T-helper 1 cell treated with Interleukin-12 subunit alpha and Interleukin-12 subunit beta and Interleukin-4 antibody, amounts not matched to agents 30 μg/mL and 1 μg/mL, for 36 hours (primary cell): ENCODE measurements around the gene ZNF385A.
"Not testable (repeated sequence)": the region's sequence is repeated elsewhere in the genome, so short reads cannot be mapped to it uniquely, and the experiment has no call there.

Experiments used
- H3K27ac Mint-ChIP-seq: one replicate; pipeline ENCODE4 v1.8.0; 2021; ENCODE audit warnings: mild to moderate bottlenecking, mixed read lengths
- H3K27me3 Mint-ChIP-seq: one replicate; pipeline ENCODE4 v1.8.0; 2021; ENCODE audit warnings: low read depth, mixed read lengths
- H3K36me3 Mint-ChIP-seq: one replicate; pipeline ENCODE4 v1.8.0; 2021; ENCODE audit warnings: low read depth, mixed read lengths
- H3K4me1 Mint-ChIP-seq: one replicate; pipeline ENCODE4 v1.8.0; 2021; ENCODE audit warnings: low read depth, mixed read lengths
- H3K4me3 Mint-ChIP-seq: one replicate; pipeline ENCODE4 v1.8.0; 2021; ENCODE audit warnings: mild to moderate bottlenecking, moderate library complexity, mixed read lengths
- H3K9me3 Mint-ChIP-seq: one replicate; pipeline ENCODE4 v1.8.0; 2021; ENCODE audit warnings: mixed read lengths

The ZNF385A gene

DNA sequence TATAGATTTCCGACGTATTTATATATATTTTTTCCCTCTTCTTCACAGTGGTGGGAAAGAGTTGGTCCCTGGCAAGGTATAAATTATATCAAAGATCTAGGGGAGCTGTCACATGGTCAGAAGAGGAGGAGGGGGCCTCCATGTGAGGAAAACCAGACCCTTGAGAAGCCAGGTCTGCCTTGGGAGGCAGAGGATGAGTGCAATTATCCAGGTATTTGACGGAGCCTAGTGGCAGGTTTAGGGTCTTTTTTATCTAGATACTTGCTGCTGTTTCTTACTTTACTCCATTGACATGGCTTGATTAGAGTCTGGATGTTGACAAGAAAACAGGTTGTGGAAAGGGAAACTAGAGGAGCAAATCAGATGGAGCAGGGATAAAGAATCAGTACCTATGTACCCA is 54.1 kb downstream of the ZNF385A start:
- Mint-ChIP-seq H3K27ac (peak overlapping the region; percentile 74), H3K4me1 (peaks cover 41% of the 10 kb centered on the region), H3K9me3 (no peaks in the 10 kb centered on the region), H3K27me3 (no peaks in the 10 kb centered on the region), H3K36me3 (peaks cover 10% of the 10 kb centered on the region), H3K4me3 (no peak overlapping the region)

DNA sequence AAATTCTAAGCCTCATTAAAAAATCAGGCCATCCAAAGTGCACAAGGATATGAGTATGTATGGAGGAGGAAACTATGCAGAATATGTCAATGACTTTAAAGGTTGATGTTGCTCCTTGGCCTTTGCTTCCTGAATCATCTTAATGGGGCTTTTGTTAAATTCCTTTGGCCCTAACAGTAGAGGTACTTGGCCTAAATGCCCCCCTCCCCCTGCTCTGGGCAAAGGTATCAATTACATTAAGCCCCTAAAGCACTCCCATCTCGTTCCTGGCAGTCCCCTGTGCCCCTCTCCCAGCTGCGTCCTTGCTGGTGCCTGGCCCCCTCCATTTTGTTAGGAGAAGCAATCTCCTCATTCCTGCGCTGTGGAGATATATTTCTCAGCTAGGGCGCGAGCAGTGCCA is 54.8 kb downstream of the ZNF385A start:
- Mint-ChIP-seq H3K27ac (no peak overlapping the region), H3K36me3 (peaks cover 14% of the 10 kb centered on the region), H3K4me3 (no peak overlapping the region)

DNA sequence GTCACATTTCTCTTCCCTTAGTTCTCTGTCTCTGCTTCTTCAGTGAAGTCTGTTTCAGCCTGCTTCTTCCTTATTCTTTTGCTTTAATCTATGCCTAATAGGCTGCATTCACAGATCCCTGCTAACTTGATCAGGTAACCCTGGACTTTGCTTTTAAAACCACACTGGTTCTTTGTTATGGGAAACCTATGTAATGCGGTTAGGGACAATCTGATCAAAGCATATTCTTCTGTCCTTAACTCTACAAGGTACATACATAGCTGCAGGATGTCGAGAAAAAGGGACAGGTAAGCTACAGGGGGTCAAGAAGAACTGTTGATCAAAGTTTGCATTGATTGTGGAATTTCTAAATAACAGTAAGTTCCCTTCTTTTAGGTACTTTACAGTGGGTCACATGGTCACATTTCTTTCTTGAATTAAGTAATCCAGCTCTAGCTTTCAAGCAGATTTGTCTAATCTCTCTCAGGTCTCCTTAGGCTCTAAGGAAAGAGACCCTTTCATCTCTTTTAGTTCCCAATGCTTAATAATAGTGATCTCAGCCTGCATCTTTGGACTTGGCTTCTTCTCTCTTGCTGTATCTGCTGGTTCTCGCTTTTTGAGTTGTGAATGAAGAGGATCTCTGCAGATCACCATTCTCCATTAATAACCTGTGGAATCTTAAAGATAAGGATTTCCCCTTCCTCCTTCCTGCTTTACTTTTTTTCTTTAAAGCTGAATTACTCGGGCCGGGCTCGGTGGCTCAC is 55.8 kb downstream of the ZNF385A start:
- Mint-ChIP-seq H3K4me3 (peak overlapping the region; percentile 32), H3K27ac (peak overlapping the region; percentile 58), H3K4me1 (peaks cover 45% of the 10 kb centered on the region)

More for the DNA sequence above, 54.8 kb downstream of the ZNF385A start:
- Mint-ChIP-seq H3K27me3 (no peaks in the 10 kb centered on the region), H3K9me3 (no peaks in the 10 kb centered on the region), H3K4me1 (peaks cover 41% of the 10 kb centered on the region)

DNA sequence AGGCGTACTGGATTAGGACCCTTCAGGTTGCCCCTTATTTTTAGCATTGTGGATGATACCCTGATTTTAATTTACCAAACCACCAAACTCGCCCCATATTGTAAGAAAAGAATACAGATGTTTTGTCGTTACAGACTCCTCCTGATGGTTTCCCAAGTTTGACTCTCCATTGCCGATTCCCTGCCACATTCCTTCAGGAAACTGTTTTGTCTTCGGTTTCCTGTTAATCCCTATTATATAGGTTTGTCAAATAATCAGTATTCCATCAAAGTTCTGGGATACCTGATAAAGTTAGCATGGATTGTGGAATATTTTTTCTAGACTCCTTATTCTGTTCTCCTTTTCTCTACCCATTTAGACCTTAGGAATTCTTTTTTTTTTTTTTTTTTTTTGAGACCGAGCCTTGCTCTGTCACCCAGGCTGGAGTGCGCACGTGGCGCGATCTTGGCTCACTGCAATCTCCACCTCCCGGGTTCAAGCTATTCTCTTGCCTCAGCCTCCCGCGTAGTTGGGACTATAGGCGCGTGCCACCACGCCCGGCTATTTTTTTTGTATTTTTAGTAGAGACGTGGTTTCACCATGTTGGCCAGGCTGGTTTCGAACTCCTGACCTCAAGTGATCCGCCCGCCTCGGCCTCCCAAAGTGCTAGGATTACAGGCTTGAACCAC is 59.0 kb downstream of the ZNF385A start:
- H3K4me1 Mint-ChIP-seq: peaks cover 29% of the 10 kb centered on the region
- not testable (repeated sequence) for H3K27me3 Mint-ChIP-seq, H3K9me3 Mint-ChIP-seq, H3K36me3 Mint-ChIP-seq
- peak overlapping the region; percentile 89 for H3K27ac Mint-ChIP-seq
- H3K4me3 Mint-ChIP-seq: peak overlapping the region; percentile 91

More for the DNA sequence above, 55.8 kb downstream of the ZNF385A start:
- peaks cover 14% of the 10 kb centered on the region for H3K36me3 Mint-ChIP-seq
- no peaks in the 10 kb centered on the region for H3K27me3 Mint-ChIP-seq
- no peaks in the 10 kb centered on the region for H3K9me3 Mint-ChIP-seq

DNA sequence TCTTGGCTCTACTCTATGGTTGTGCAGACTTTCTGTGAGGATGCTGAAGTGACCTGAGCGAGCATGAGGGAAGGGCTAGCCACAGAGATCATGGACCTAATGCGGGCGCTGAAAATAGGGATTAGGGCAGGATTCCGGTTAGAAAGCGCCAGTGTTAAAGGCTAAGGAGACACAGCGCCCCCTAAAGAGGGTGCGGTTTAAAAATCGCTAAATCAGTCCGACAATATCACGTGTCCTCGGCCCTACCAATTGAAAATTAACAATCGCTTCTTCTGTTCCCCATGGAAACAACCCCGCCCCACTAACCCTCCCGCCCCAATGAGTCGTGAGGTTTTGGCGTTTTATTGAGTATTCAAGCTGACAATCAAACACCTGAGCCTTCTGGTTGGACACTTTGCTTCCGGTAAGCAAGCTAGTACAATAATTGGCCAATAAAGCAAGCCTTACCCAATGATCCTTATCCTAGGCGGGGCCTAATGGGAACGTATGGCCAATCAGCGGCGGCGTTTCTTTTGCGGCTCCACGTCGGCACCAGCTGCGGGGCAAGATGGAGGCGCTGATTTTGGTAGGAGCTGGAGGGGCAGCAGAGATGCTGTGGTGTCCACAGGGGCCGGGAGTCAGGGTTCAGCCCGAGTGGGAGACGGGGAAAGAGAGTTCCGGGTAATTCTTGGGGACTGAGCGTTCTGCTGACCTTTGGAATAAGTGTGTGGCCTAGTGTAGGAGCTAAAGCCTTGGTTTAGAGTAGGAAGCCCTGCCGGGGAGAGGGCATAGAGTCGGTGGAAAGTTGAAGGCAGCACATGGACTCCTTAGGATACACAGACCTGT is 59.7 kb downstream of the ZNF385A start, which contains the start of gene COPZ1:
COPZ1 (plus strand) TSS at position 515 of the 825 bp plus-strand sequence; CDS start at position 548, 33 bp downstream.
- Mint-ChIP-seq H3K9me3 (no peaks in the 10 kb centered on the region), H3K27ac (peak within 1 kb of the TSS; percentile 89), H3K4me3 (peak within 1 kb of the TSS; percentile 91), H3K4me1 (peaks cover 24% of the 10 kb centered on the region), H3K36me3 (peaks cover 8% of the 10 kb centered on the region), H3K27me3 (peaks cover 2% of the 10 kb centered on the region)

DNA sequence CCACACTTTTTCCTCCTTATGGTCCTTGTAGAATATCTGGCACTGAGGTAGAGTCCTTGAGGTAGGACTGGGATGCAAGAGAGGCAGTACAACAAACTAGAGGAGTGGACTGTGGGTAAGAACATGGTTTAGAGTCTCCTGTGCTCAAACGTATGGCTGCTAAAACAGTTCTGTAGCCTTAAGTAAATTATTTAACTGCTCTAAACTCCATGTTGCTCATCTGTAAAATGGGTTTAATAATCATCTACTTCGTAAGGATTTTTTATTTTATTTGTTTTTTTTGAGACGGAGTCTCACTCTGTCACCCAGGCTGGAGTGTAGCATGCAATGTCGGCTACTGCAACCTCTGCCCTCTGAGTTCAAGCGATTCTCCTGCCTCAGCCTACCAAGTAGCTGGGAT is 63.2 kb downstream of the ZNF385A start:
- Mint-ChIP-seq H3K27ac (no peak overlapping the region), H3K27me3 (peaks cover 8% of the 10 kb centered on the region), H3K4me3 (no peak overlapping the region), H3K9me3 (no peaks in the 10 kb centered on the region), H3K4me1 (peaks cover 4% of the 10 kb centered on the region), H3K36me3 (peaks cover 4% of the 10 kb centered on the region)
